Tibial artery (tissue), 4 donors: ENCODE results near the gene CELF4.

Experiments used
- DNase-seq, 2 donors: peaks; one replicate each; pipeline ENCODE4 v3.0.0-alpha.2; 2019
- H3K27ac ChIP-seq, 2 donors: fragments of 200-600 bp; sonication (generic) in 1 of 2; 1 replicate in 1 of 2; 2 replicates in 1 of 2; pipeline ENCODE4 v1.5.1; 2018 to 2019; ENCODE audit warnings: mild to moderate bottlenecking in 1 of 2
- H3K27me3 ChIP-seq, 2 donors: fragments of 200-600 bp; sonication (generic) in 1 of 2; one replicate each; pipeline versions ENCODE4 v1.5.1 to v1.6.0; 2016 to 2019
- H3K36me3 ChIP-seq, 3 donors: fragments of 200-600 bp; sonication (generic) in 2 of 3; one replicate each; pipeline ENCODE4 v1.5.1; 2016 to 2019; ENCODE audit warnings: mild to moderate bottlenecking in 2 of 3
- H3K4me1 ChIP-seq, 4 donors: fragments of 200-600 bp; sonication (generic) in 2 of 4; 1 replicate in 3 of 4; 2 replicates in 1 of 4; pipeline ENCODE4 v1.5.1; 2016 to 2019
- H3K4me3 ChIP-seq, 2 donors: fragments of 200-600 bp; sonication (generic) in 1 of 2; 1 replicate in 1 of 2; 2 replicates in 1 of 2; pipeline ENCODE4 v1.5.1; 2018 to 2019; ENCODE audit warnings: mild to moderate bottlenecking in 2 of 2
- H3K9me3 ChIP-seq, 3 donors: fragments of 200-600 bp; sonication (generic) in 1 of 3; one replicate each; pipeline ENCODE4 v1.5.1; 2016 to 2019
- intact Hi-C: fragments of 100-400 bp; cut with DNase I; formaldehyde crosslinking; loops from one replicate; pipeline ENCODE4 v1.15.0; 2023; ENCODE audit warnings: low total_unique reads
- TF ChIP-seq, protein P1 (sequence below), 2 experiments: fragments of 200-600 bp in 1 of 2; fragments of 450-650 bp in 1 of 2; IDR thresholded peaks; one replicate each; pipeline ENCODE4 v1.5.1; 2017 to 2019; ENCODE audit warnings: antibody characterized with exemption in 2 of 2, mild to moderate bottlenecking in 1 of 2, moderate library complexity in 1 of 2

Gene CELF4

GRCh38 chr18:37509600-37509999 lies 56.0 kb downstream of the CELF4 start:
- TF ChIP-seq, protein P1, sequence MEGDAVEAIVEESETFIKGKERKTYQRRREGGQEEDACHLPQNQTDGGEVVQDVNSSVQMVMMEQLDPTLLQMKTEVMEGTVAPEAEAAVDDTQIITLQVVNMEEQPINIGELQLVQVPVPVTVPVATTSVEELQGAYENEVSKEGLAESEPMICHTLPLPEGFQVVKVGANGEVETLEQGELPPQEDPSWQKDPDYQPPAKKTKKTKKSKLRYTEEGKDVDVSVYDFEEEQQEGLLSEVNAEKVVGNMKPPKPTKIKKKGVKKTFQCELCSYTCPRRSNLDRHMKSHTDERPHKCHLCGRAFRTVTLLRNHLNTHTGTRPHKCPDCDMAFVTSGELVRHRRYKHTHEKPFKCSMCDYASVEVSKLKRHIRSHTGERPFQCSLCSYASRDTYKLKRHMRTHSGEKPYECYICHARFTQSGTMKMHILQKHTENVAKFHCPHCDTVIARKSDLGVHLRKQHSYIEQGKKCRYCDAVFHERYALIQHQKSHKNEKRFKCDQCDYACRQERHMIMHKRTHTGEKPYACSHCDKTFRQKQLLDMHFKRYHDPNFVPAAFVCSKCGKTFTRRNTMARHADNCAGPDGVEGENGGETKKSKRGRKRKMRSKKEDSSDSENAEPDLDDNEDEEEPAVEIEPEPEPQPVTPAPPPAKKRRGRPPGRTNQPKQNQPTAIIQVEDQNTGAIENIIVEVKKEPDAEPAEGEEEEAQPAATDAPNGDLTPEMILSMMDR (IDR thresholded peaks at IDR 0.05): no peak
- intact Hi-C loops: no loop called here
- Histone ChIP-seq H3K27me3 (peaks cover 0 to 9% of the 10 kb centered on the region in 2 donors), H3K36me3 (no peaks in the 10 kb centered on the region), H3K4me1 (no peaks in the 10 kb centered on the region), H3K4me3 (no peak overlapping the region), H3K27ac (no peak overlapping the region), H3K9me3 (peaks cover 0 to 15% (median 0%) of the 10 kb centered on the region in 3 donors)
- DNase-seq: no peak

- no peak overlapping the region for H3K27ac ChIP-seq
- no peaks in the 10 kb centered on the region for H3K36me3 ChIP-seq
- no peak for DNase-seq
- peaks cover 0 to 12% of the 10 kb centered on the region in 2 donors for H3K27me3 ChIP-seq
- TF ChIP-seq, protein P1 (IDR thresholded peaks at IDR 0.05): no peak
- intact Hi-C loops: no loop called here
- H3K4me3 ChIP-seq: no peak overlapping the region
- peaks cover 0 to 15% (median 0%) of the 10 kb centered on the region in 3 donors for H3K9me3 ChIP-seq
- no peaks in the 10 kb centered on the region for H3K4me1 ChIP-seq
These were observed 57.4 kb downstream of the CELF4 start for GRCh38 chr18:37508207-37508606.

GRCh38 chr18:37507239-37507638 lies 58.4 kb downstream of the CELF4 start:
- H3K9me3 ChIP-seq: peaks cover 0 to 15% (median 0%) of the 10 kb centered on the region in 3 donors
- TF ChIP-seq, protein P1 (IDR thresholded peaks at IDR 0.05): no peak
- H3K4me1 ChIP-seq: no peaks in the 10 kb centered on the region
- H3K27ac ChIP-seq: no peak overlapping the region
- no peaks in the 10 kb centered on the region for H3K36me3 ChIP-seq
- H3K4me3 ChIP-seq: no peak overlapping the region
- intact Hi-C loops: no loop called here
- no peak for DNase-seq
- peaks cover 0 to 16% of the 10 kb centered on the region in 2 donors for H3K27me3 ChIP-seq

GRCh38 chr18:37506001-37506400 lies 59.6 kb downstream of the CELF4 start:
- no peak for DNase-seq
- no peaks in the 10 kb centered on the region for H3K36me3 ChIP-seq
- TF ChIP-seq, protein P1 (IDR thresholded peaks at IDR 0.05): no peak
- intact Hi-C loops: no loop called here
- peaks cover 0 to 15% (median 0%) of the 10 kb centered on the region in 3 donors for H3K9me3 ChIP-seq
- no peaks in the 10 kb centered on the region for H3K4me1 ChIP-seq
- H3K27me3 ChIP-seq: peaks cover 0 to 23% of the 10 kb centered on the region in 2 donors
- no peak overlapping the region for H3K4me3 ChIP-seq
- no peak overlapping the region for H3K27ac ChIP-seq

GRCh38 chr18:37505321-37505720 lies 60.3 kb downstream of the CELF4 start:
- Histone ChIP-seq H3K27ac (no peak overlapping the region), H3K36me3 (no peaks in the 10 kb centered on the region), H3K4me1 (no peaks in the 10 kb centered on the region), H3K27me3 (peaks cover 0 to 27% of the 10 kb centered on the region in 2 donors), H3K9me3 (peaks cover 0 to 11% (median 0%) of the 10 kb centered on the region in 3 donors), H3K4me3 (no peak overlapping the region)
- DNase-seq: no peak
- intact Hi-C loops: no loop called here
- TF ChIP-seq, protein P1 (IDR thresholded peaks at IDR 0.05): no peak

- TF ChIP-seq, protein P1 (IDR thresholded peaks at IDR 0.05): no peak
- H3K27ac ChIP-seq: no peak overlapping the region
- no peaks in the 10 kb centered on the region for H3K9me3 ChIP-seq
- no peaks in the 10 kb centered on the region for H3K36me3 ChIP-seq
- intact Hi-C loops: no loop called here
- H3K4me3 ChIP-seq: no peak overlapping the region
- H3K4me1 ChIP-seq: no peaks in the 10 kb centered on the region
- no peak for DNase-seq
- peaks cover 0 to 34% of the 10 kb centered on the region in 2 donors for H3K27me3 ChIP-seq
These were observed 63.0 kb downstream of the CELF4 start for GRCh38 chr18:37502601-37503000.
